ENCODE data around the gene ZNF71.

GRCh38 chr19:56623006-56623405 lies 27.9 kb downstream of the ZNF71 start:
- TF ChIP-seq EZH2 (IDR thresholded peaks at IDR 0.05; ENCODE audit: insufficient read depth, poor library complexity, severe bottlenecking): no peak
- no peak for TF ChIP-seq EZH2phosphoT487 (IDR thresholded peaks at IDR 0.05; ENCODE audit: insufficient read depth, low read depth)

All from GM23248 (cell line).